ENCODE data around the gene CAPN9.
"Not testable (repeated sequence)": the region's sequence is repeated elsewhere in the genome, so short reads cannot be mapped to it uniquely, and the experiment has no call there.

Gene CAPN9

GRCh38 chr1:230711245-230711644 lies 35.9 kb upstream of the CAPN9 start:
- no peak for DNase-seq

- DNase-seq, result no peak
Observed at GRCh38 chr1:230712470-230712942, 34.7 kb upstream of the CAPN9 start.

GRCh38 chr1:230713138-230713537 lies 34.0 kb upstream of the CAPN9 start:
- DNase-seq, result no peak

- no peak for DNase-seq
Observed at GRCh38 chr1:230713547-230713914, 33.7 kb upstream of the CAPN9 start.

- DNase-seq, result no peak
Observed at GRCh38 chr1:230713915-230714764, 33.0 kb upstream of the CAPN9 start, which contains the start of gene AGT. Gene AGT (minus strand): TSS chr1:230714122. CDS start chr1:230710823, 3,299 bp downstream.

- no peak for DNase-seq
Observed at GRCh38 chr1:230715510-230715909, 31.7 kb upstream of the CAPN9 start.

GRCh38 chr1:230716453-230716852 lies 30.7 kb upstream of the CAPN9 start:
- not testable (repeated sequence) for DNase-seq

GRCh38 chr1:230717251-230717650 lies 29.9 kb upstream of the CAPN9 start:
- DNase-seq, result no peak

- not testable (repeated sequence) for DNase-seq
Observed at GRCh38 chr1:230721849-230722522, 25.2 kb upstream of the CAPN9 start.

- DNase-seq, result no peak
Observed at GRCh38 chr1:230725256-230726012, 21.8 kb upstream of the CAPN9 start.

GRCh38 chr1:230728710-230729392 lies 18.3 kb upstream of the CAPN9 start:
- DNase-seq, result no peak

GRCh38 chr1:230730977-230731376 lies 16.2 kb upstream of the CAPN9 start:
- no peak for DNase-seq

- DNase-seq, result no peak
Observed at GRCh38 chr1:230735447-230735846, 11.7 kb upstream of the CAPN9 start.

- no peak for DNase-seq
Observed at GRCh38 chr1:230737622-230738262, 9.4 kb upstream of the CAPN9 start.

- no peak for DNase-seq
Observed at GRCh38 chr1:230739564-230740290, 7.5 kb upstream of the CAPN9 start.

- peak; percentile 2 to 10 for DNase-seq
Observed at GRCh38 chr1:230743899-230744298, 3.3 kb upstream of the CAPN9 start.

- no peak for DNase-seq
Observed at GRCh38 chr1:230744382-230744781, 2.8 kb upstream of the CAPN9 start.

GRCh38 chr1:230745071-230745470 lies 2.1 kb upstream of the CAPN9 start:
- DNase-seq, result no peak

GRCh38 chr1:230746617-230747016 lies 571 bp upstream of the CAPN9 start:
- no peak for DNase-seq

- no peak for DNase-seq
Observed at GRCh38 chr1:230747890-230748800, 957 bp downstream of the CAPN9 start.

Data from inflammatory macrophage treated with lipopolysaccharide for 1 hour (primary cell).